RWPE2 (cell line): ENCODE data around the gene DNAH8.

Source experiments
- ATAC-seq: fragments of 200-7000 bp; cut with Tn5 transposase; 3 replicates; pipeline ENCODE4 v1.9.1; 2021; ENCODE audit warnings: low read depth
- DNase-seq: peaks from one replicate; pipeline ENCODE4 v3.0.0-alpha.2; 2020; ENCODE audit warnings: low spot score
- H3K27ac ChIP-seq: fragments of 450-650 bp; 2 replicates; pipeline ENCODE4 v1.5.1; 2017; ENCODE audit warnings: mild to moderate bottlenecking; ENCODE audit not compliant: poor library complexity, severe bottlenecking
- H3K27me3 ChIP-seq: fragments of 250-450 bp; sonication (Bioruptor Pico); 2 replicates; pipeline ENCODE4 v1.5.1; 2021; ENCODE audit warnings: mild to moderate bottlenecking, moderate library complexity; ENCODE audit not compliant: insufficient read depth, poor library complexity, severe bottlenecking
- H3K36me3 ChIP-seq: fragments of 250-450 bp; sonication (Bioruptor Pico); 2 replicates; pipeline ENCODE4 v1.5.1; 2020; ENCODE audit warnings: low read depth, mild to moderate bottlenecking, moderate library complexity
- H3K4me1 ChIP-seq: fragments of 250-450 bp; sonication (Bioruptor Pico); 2 replicates; pipeline ENCODE4 v1.5.1; 2021; ENCODE audit warnings: mild to moderate bottlenecking, moderate library complexity; ENCODE audit not compliant: insufficient read depth, poor library complexity, severe bottlenecking
- H3K4me3 ChIP-seq: fragments of 250-450 bp; sonication (Bioruptor Pico); 2 replicates; pipeline ENCODE4 v1.5.1; 2021; ENCODE audit warnings: mild to moderate bottlenecking, moderate library complexity; ENCODE audit not compliant: severe bottlenecking
- H3K9me3 ChIP-seq: fragments of 250-450 bp; sonication (Bioruptor Pico); 2 replicates; pipeline ENCODE4 v1.5.1; 2021; ENCODE audit warnings: mild to moderate bottlenecking, moderate library complexity; ENCODE audit not compliant: severe bottlenecking
- CTCF ChIP-seq: fragments of 450-650 bp; IDR thresholded peaks from one replicate; pipeline ENCODE4 v1.5.1; 2017; ENCODE audit warnings: mild to moderate bottlenecking, moderate library complexity; ENCODE audit not compliant: poor library complexity, severe bottlenecking

The DNAH8 gene

GRCh38 chr6:38906582-38906981, 191.5 kb downstream of the DNAH8 start:
- Histone ChIP-seq H3K4me1 (no peaks in the 10 kb centered on the region), H3K9me3 (no peaks in the 10 kb centered on the region), H3K4me3 (no peak overlapping the region), H3K27ac (no peak overlapping the region), H3K36me3 (no peaks in the 10 kb centered on the region), H3K27me3 (no peaks in the 10 kb centered on the region)
- TF ChIP-seq CTCF, result no peak
- ATAC-seq (no peak), DNase-seq (no peak)

GRCh38 chr6:38907264-38907663, 192.2 kb downstream of the DNAH8 start:
- no peak for TF ChIP-seq CTCF
- no peaks in the 10 kb centered on the region for H3K4me1 ChIP-seq

GRCh38 chr6:38909015-38909730, 194.1 kb downstream of the DNAH8 start:
- no peak for DNase-seq
- Histone ChIP-seq H3K27me3 (no peaks in the 10 kb centered on the region), H3K36me3 (no peaks in the 10 kb centered on the region), H3K9me3 (no peaks in the 10 kb centered on the region), H3K4me3 (no peak overlapping the region), H3K4me1 (no peaks in the 10 kb centered on the region), H3K27ac (no peak overlapping the region)
- no peak for TF ChIP-seq CTCF
- ATAC-seq, result no peak

More at GRCh38 chr6:38907264-38907663, 192.2 kb downstream of the DNAH8 start:
- Histone ChIP-seq H3K4me3 (no peak overlapping the region), H3K27me3 (no peaks in the 10 kb centered on the region), H3K36me3 (no peaks in the 10 kb centered on the region), H3K27ac (no peak overlapping the region), H3K9me3 (no peaks in the 10 kb centered on the region)
- DNase-seq, result no peak
- no peak for ATAC-seq

GRCh38 chr6:38910207-38910606, 195.1 kb downstream of the DNAH8 start:
- ATAC-seq (no peak), DNase-seq (no peak)
- Histone ChIP-seq H3K9me3 (no peaks in the 10 kb centered on the region), H3K4me1 (no peaks in the 10 kb centered on the region), H3K27ac (no peak overlapping the region), H3K27me3 (no peaks in the 10 kb centered on the region), H3K4me3 (no peak overlapping the region), H3K36me3 (no peaks in the 10 kb centered on the region)
- no peak for TF ChIP-seq CTCF

- no peaks in the 10 kb centered on the region for H3K9me3 ChIP-seq
- no peak overlapping the region for H3K27ac ChIP-seq
- H3K36me3 ChIP-seq, result no peaks in the 10 kb centered on the region
- no peaks in the 10 kb centered on the region for H3K27me3 ChIP-seq
- no peak overlapping the region for H3K4me3 ChIP-seq
- DNase-seq, result no peak
- no peak for ATAC-seq
- no peak for TF ChIP-seq CTCF
- no peaks in the 10 kb centered on the region for H3K4me1 ChIP-seq
Measured at GRCh38 chr6:38912378-38912777, 197.3 kb downstream of the DNAH8 start.
